H9 (cell line): ENCODE results near the gene MCM7. TPM values are rescaled to one million over a fixed set of nuclear protein-coding genes. Genes with fewer than 3 reads are reported as not detected.

Source experiments
- DNase-seq: peaks from one replicate; pipeline ENCODE4 v3.0.0-alpha.2; 2017
- H2AFZ ChIP-seq: one replicate; pipeline ENCODE4 v1.6.1; 2013; ENCODE audit warnings: mild to moderate bottlenecking, low read length, control low read depth, moderate library complexity
- H2AK5ac ChIP-seq: 2 replicates; pipeline ENCODE4 v1.6.1; 2013; ENCODE audit warnings: low read length, control low read depth, mixed read lengths; ENCODE audit not compliant: insufficient read length
- H2BK120ac ChIP-seq: one replicate; pipeline ENCODE4 v1.6.1; 2013; ENCODE audit warnings: low read depth, mild to moderate bottlenecking, low read length, control low read depth, inconsistent platforms; ENCODE audit not compliant: poor library complexity, severe bottlenecking
- H2BK12ac ChIP-seq: 2 replicates; pipeline ENCODE4 v1.6.1; 2013; ENCODE audit warnings: low read length, control low read depth, mixed read lengths, low read depth; ENCODE audit not compliant: insufficient read length
- H2BK15ac ChIP-seq: 2 replicates; pipeline ENCODE4 v1.6.1; 2013; ENCODE audit warnings: low read depth, low read length, control low read depth
- H2BK20ac ChIP-seq: one replicate; pipeline ENCODE4 v1.6.1; 2013; ENCODE audit warnings: low read depth, mild to moderate bottlenecking, low read length, control low read depth, inconsistent platforms; ENCODE audit not compliant: poor library complexity, severe bottlenecking
- H2BK5ac ChIP-seq: 2 replicates; pipeline ENCODE4 v1.6.1; 2013; ENCODE audit warnings: low read length, control low read depth, mixed read lengths; ENCODE audit not compliant: insufficient read length
- H3K14ac ChIP-seq: 2 replicates; pipeline ENCODE4 v1.6.1; 2013; ENCODE audit warnings: low read length, control low read depth; ENCODE audit not compliant: insufficient read depth
- H3K18ac ChIP-seq: 2 replicates; pipeline ENCODE4 v1.6.1; 2013; ENCODE audit warnings: low read depth, mild to moderate bottlenecking, mixed read lengths, low read length, control low read depth; ENCODE audit not compliant: insufficient read length
- H3K23ac ChIP-seq: 2 replicates; pipeline ENCODE4 v1.6.1; 2013; ENCODE audit warnings: low read length, control low read depth, mixed read lengths, low read depth; ENCODE audit not compliant: insufficient read length
- H3K23me2 ChIP-seq: 2 replicates; pipeline ENCODE4 v1.6.1; 2013; ENCODE audit warnings: low read depth, mild to moderate bottlenecking, mixed read lengths, low read length, control low read depth; ENCODE audit not compliant: insufficient read length, poor library complexity, severe bottlenecking
- H3K27ac ChIP-seq: 2 replicates; pipeline ENCODE4 v1.5.1; 2013; ENCODE audit warnings: low read length, control low read depth, mixed read lengths, low read depth; ENCODE audit not compliant: insufficient read length
- H3K27me3 ChIP-seq: 2 replicates; pipeline ENCODE4 v1.6.1; 2013; ENCODE audit warnings: low read length, control low read depth, inconsistent platforms; ENCODE audit not compliant: insufficient read depth
- H3K4ac ChIP-seq: 2 replicates; pipeline ENCODE4 v1.6.1; 2013; ENCODE audit warnings: low read depth, mild to moderate bottlenecking, control low read depth, inconsistent platforms, low read length, moderate library complexity
- H3K4me1 ChIP-seq: 2 replicates; pipeline ENCODE4 v1.6.1; 2013; ENCODE audit warnings: low read length, control low read depth, inconsistent platforms; ENCODE audit not compliant: insufficient read depth
- H3K4me2 ChIP-seq: 2 replicates; pipeline ENCODE4 v1.6.1; 2013; ENCODE audit warnings: low read length, control low read depth, mixed read lengths; ENCODE audit not compliant: insufficient read length, insufficient read depth
- H3K56ac ChIP-seq: 2 replicates; pipeline ENCODE4 v1.6.1; 2013; ENCODE audit warnings: low read depth, mild to moderate bottlenecking, mixed read lengths, low read length, control low read depth; ENCODE audit not compliant: insufficient read length
- H3K79me1 ChIP-seq: 2 replicates; pipeline ENCODE4 v1.6.1; 2013; ENCODE audit warnings: low read depth, mild to moderate bottlenecking, moderate library complexity, low read length, control low read depth, inconsistent platforms; ENCODE audit not compliant: insufficient read depth, poor library complexity, severe bottlenecking
- H3K79me2 ChIP-seq: 2 replicates; pipeline ENCODE4 v1.6.1; 2013; ENCODE audit warnings: low read length, control low read depth, inconsistent platforms; ENCODE audit not compliant: insufficient read depth
- H3K9ac ChIP-seq: 2 replicates; pipeline ENCODE4 v1.6.1; 2013; ENCODE audit warnings: low read length, control low read depth, mixed read lengths; ENCODE audit not compliant: insufficient read length; ENCODE audit errors: extremely low read depth
- H3K9me3 ChIP-seq: one replicate; pipeline ENCODE4 v1.6.1; 2013; ENCODE audit warnings: low read depth, low read length, inconsistent platforms; ENCODE audit not compliant: control insufficient read depth
- H3T11ph ChIP-seq: one replicate; pipeline ENCODE4 v1.6.1; 2013; ENCODE audit warnings: mild to moderate bottlenecking, low read length, control low read depth, inconsistent platforms
- H4K20me1 ChIP-seq: one replicate; pipeline ENCODE4 v1.6.1; 2013; ENCODE audit not compliant: control insufficient read depth, insufficient read length, insufficient read depth
- H4K5ac ChIP-seq: 2 replicates; pipeline ENCODE4 v1.6.1; 2013; ENCODE audit warnings: low read depth, mild to moderate bottlenecking, mixed read lengths, low read length, control low read depth; ENCODE audit not compliant: insufficient read length
- H4K8ac ChIP-seq: replicated peaks from 2 replicates; pipeline ENCODE4 v1.6.1; 2013; ENCODE audit warnings: low read length, control low read depth, mixed read lengths, low read depth; ENCODE audit not compliant: insufficient read length
- H4K91ac ChIP-seq: 2 replicates; pipeline ENCODE4 v1.6.1; 2013; ENCODE audit warnings: low read depth, mild to moderate bottlenecking, moderate library complexity, mixed read lengths, low read length, control low read depth; ENCODE audit not compliant: insufficient read length
- H3K27ac Mint-ChIP-seq, 3 experiments: 2 replicates in 2 of 3; 3 replicates in 1 of 3; pipeline ENCODE4 v1.8.0; 2020 to 2021; ENCODE audit warnings: mixed read lengths in 3 of 3, mild to moderate bottlenecking in 1 of 3, moderate library complexity in 1 of 3
- H3K27me3 Mint-ChIP-seq: 2 replicates; pipeline ENCODE4 v1.8.0; 2021; ENCODE audit warnings: low read depth, mild to moderate bottlenecking, moderate library complexity, mixed read lengths
- H3K36me3 Mint-ChIP-seq, 3 experiments: 2 replicates in 2 of 3; 3 replicates in 1 of 3; pipeline ENCODE4 v1.8.0; 2020 to 2021; ENCODE audit warnings: low read depth in 3 of 3, mixed read lengths in 3 of 3; ENCODE audit not compliant: insufficient read depth in 1 of 3
- H3K4me1 Mint-ChIP-seq, 2 experiments: 2 replicates each; pipeline ENCODE4 v1.8.0; 2020; ENCODE audit warnings: mixed read lengths in 2 of 2
- H3K4me3 Mint-ChIP-seq, 2 experiments: 2 replicates in 1 of 2; 3 replicates in 1 of 2; pipeline ENCODE4 v1.8.0; 2020 to 2021; ENCODE audit warnings: mild to moderate bottlenecking in 2 of 2, mixed read lengths in 2 of 2, moderate library complexity in 1 of 2
- H3K9me3 Mint-ChIP-seq, 2 experiments: 2 replicates in 1 of 2; 3 replicates in 1 of 2; pipeline ENCODE4 v1.8.0; 2020; ENCODE audit warnings: mild to moderate bottlenecking in 2 of 2, mixed read lengths in 2 of 2, moderate library complexity in 1 of 2
- CTCF ChIP-seq: fragments of 200-600 bp; sonication (generic); conservative IDR thresholded peaks from 3 replicates; pipeline ENCODE4 v1.8.0; 2021; ENCODE audit warnings: antibody characterized with exemption, mild to moderate bottlenecking
- WGBS: extraction: QIAGEN DNeasy Blood & Tissue Kit; methylation state at CpG from one replicate; pipeline ENCODE4 v1.1.7; 2013; ENCODE audit warnings: missing lambda C conversion rate, low lambda C conversion rate, mixed read lengths; ENCODE audit not compliant: insufficient read length; ENCODE audit errors: extremely low coverage; 5-methylcytosine and 5-hydroxymethylcytosine counted together
- microRNA-seq: library from miRNA; unstranded; fragments of <30 nt; microRNA quantifications from one replicate; pipeline ENCODE4, GENCODE V29; 2020; ENCODE audit warnings: borderline microRNAs expressed
- total RNA-seq: library from RNA; stranded (reverse); gene quantifications from 2 replicates; pipeline ENCODE4 v1.2.1, GENCODE V29; 2021

The MCM7 gene
- total RNA-seq, 1 experiment from 2014 or later = 390 TPM

GRCh38 chr7:100044718-100045117 is 56.5 kb downstream of the MCM7 start:
- H3K79me2 ChIP-seq = no peaks in the 10 kb centered on the region
- H3K23ac ChIP-seq = no peak overlapping the region
- H3K27ac ChIP-seq = no peak overlapping the region
- WGBS = no CpG with 5 or more reads among the region's 6 CpGs
- H2BK12ac ChIP-seq = no peak overlapping the region
- H2BK15ac ChIP-seq = no peak overlapping the region
- H3K4me1 ChIP-seq = no peaks in the 10 kb centered on the region
- Mint-ChIP-seq H3K4me1 (peaks cover 15 to 16% of the 10 kb centered on the region in 2 experiments), H3K4me3 (no peak overlapping the region; a peak in 1 of 5 replicates), H3K27ac (peak overlapping the region in 1 of 3 experiments; percentile 84; a peak in 2 of 7 replicates), H3K36me3 (peaks cover 6 to 13% (median 10%) of the 10 kb centered on the region in 3 experiments; a peak in 6 of 7 replicates), H3K9me3 (peaks cover 10 to 12% of the 10 kb centered on the region in 2 experiments; a peak in 3 of 5 replicates), H3K27me3 (no peaks in the 10 kb centered on the region; the same call in none of the 2 replicates)
- H3K4me2 ChIP-seq = no peak overlapping the region
- no peak overlapping the region for H3K56ac ChIP-seq
- H4K5ac ChIP-seq = no peak overlapping the region
- no peak for DNase-seq
- no peak; the same call in 2 of the 3 replicates for TF ChIP-seq CTCF
- no peak overlapping the region for H4K91ac ChIP-seq
- H3K4ac ChIP-seq = no peak overlapping the region
- no peak overlapping the region for H2AFZ ChIP-seq
- H2BK5ac ChIP-seq = no peak overlapping the region
- H3K18ac ChIP-seq = no peak overlapping the region
- H3K23me2 ChIP-seq = peaks cover 2% of the 10 kb centered on the region
- H2BK120ac ChIP-seq = no peak overlapping the region
- H3K9me3 ChIP-seq = peaks cover 4% of the 10 kb centered on the region
- no peak overlapping the region for H2AK5ac ChIP-seq
- no peak overlapping the region for H2BK20ac ChIP-seq
- no peak overlapping the region for H3K14ac ChIP-seq
- H3T11ph ChIP-seq = no peak overlapping the region
- H3K27me3 ChIP-seq = no peaks in the 10 kb centered on the region
- no peak overlapping the region for H4K8ac ChIP-seq
- H4K20me1 ChIP-seq = no peaks in the 10 kb centered on the region
- no peak overlapping the region for H3K9ac ChIP-seq
- H3K79me1 ChIP-seq = no peaks in the 10 kb centered on the region

Small RNA genes lying within 50 kb of the gene (microRNA-seq; reads per million reads assigned to microRNA genes)
- gene MIR106B = 1,145 reads per million, percentile 95 among the genes with 10 or more reads in this experiment
- 128 reads per million, percentile 76 among the genes with 10 or more reads in this experiment for gene MIR25
- 2,017 reads per million, percentile 97 among the genes with 10 or more reads in this experiment for gene MIR93

Other genes with a start within 250 kb of the MCM7 start
- gene OR2AE1, start 224.4 kb downstream of the MCM7 start, total RNA-seq = not detected in 2 replicates
- 6.9 and 7.3 TPM in 2 replicates for gene TRIM4, start 181.9 kb downstream of the MCM7 start, total RNA-seq
- gene GJC3, start 171.8 kb downstream of the MCM7 start, total RNA-seq = 1.4 and 2.3 TPM in 2 replicates
- 0.24 TPM in 1 of 2 replicates, not detected in the other for gene AZGP1, start 125.4 kb downstream of the MCM7 start, total RNA-seq
- gene ZKSCAN1, start 85.8 kb downstream of the MCM7 start, total RNA-seq = 28.2 and 29.8 TPM in 2 replicates
- gene ZSCAN21, start 51.6 kb downstream of the MCM7 start, total RNA-seq = 23.5 and 24.3 TPM in 2 replicates
- 60.4 and 62.8 TPM in 2 replicates for gene ZNF3, start 19.7 kb downstream of the MCM7 start, total RNA-seq
- 140 and 144 TPM in 2 replicates for gene COPS6, start 12.4 kb downstream of the MCM7 start, total RNA-seq
- 18.8 and 20.2 TPM in 2 replicates for gene AP4M1, start 246 bp upstream of the MCM7 start, total RNA-seq
- gene TAF6, start 18.0 kb upstream of the MCM7 start, total RNA-seq = 87.1 and 88.9 TPM in 2 replicates
- 10.4 and 12.3 TPM in 2 replicates for gene CNPY4, start 18.2 kb upstream of the MCM7 start, total RNA-seq
- 1.6 and 1.9 TPM in 2 replicates for gene MBLAC1, start 25.6 kb upstream of the MCM7 start, total RNA-seq
- gene LAMTOR4, start 47.5 kb upstream of the MCM7 start, total RNA-seq = 164 and 179 TPM in 2 replicates
- gene TRAPPC14, start 57.3 kb upstream of the MCM7 start, total RNA-seq = 31.8 and 32.8 TPM in 2 replicates
- gene GAL3ST4, start 67.2 kb upstream of the MCM7 start, total RNA-seq = 6.0 and 7.0 TPM in 2 replicates
- gene GPC2, start 76.0 kb upstream of the MCM7 start, total RNA-seq = 39.5 and 45.2 TPM in 2 replicates
- 2.6 and 3.1 TPM in 2 replicates for gene STAG3, start 76.5 kb upstream of the MCM7 start, total RNA-seq
- gene PVRIG, start 118.6 kb upstream of the MCM7 start, total RNA-seq = 0.50 and 0.70 TPM in 2 replicates
- not detected in 2 replicates for gene SPDYE3, start 206.3 kb upstream of the MCM7 start, total RNA-seq